GM18502 (cell line): ENCODE results near the gene CFAP97D2.
"Not testable (repeated sequence)": the region's sequence is repeated elsewhere in the genome, so short reads cannot be mapped to it uniquely, and the experiment has no call there.

Experiments used
- ATAC-seq: cut with Tn5 transposase; IDR thresholded peaks from one replicate; pipeline ENCODE4 v1.9.1; 2021; ENCODE audit warnings: mild to moderate bottlenecking; ENCODE audit not compliant: unreplicated experiment, poor library complexity

CFAP97D2 gene

GRCh38 chr13:114179087-114179658 is at the start of gene CFAP97D2:
Gene CFAP97D2 (plus strand): TSS chr13:114179257. CDS start chr13:114179331, 74 bp downstream.
- no peak for ATAC-seq

DNA sequence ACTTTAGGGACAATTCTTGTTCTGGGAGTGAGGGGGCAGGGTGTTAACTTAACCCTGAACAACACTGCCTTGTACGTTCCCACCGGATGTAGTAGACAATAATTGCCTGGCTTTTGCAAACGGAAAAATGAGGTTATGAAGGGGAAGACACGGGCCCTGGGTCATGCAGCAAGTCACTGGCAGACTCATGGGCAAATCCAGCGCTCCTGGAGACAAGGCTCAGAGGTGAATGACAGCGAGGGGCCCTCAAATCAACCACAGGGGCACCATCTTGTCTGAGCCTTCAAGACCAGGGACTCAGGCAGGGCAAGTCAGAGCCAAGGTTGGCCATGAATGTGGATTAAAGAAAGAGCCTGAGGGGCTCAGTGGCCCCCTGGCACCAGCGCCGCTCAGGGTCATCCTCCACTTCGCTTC is 49.4 kb upstream of the CFAP97D2 start:
- no peak for ATAC-seq

GRCh38 chr13:114130131-114130836 is 48.8 kb upstream of the CFAP97D2 start:
- ATAC-seq: no peak

DNA sequence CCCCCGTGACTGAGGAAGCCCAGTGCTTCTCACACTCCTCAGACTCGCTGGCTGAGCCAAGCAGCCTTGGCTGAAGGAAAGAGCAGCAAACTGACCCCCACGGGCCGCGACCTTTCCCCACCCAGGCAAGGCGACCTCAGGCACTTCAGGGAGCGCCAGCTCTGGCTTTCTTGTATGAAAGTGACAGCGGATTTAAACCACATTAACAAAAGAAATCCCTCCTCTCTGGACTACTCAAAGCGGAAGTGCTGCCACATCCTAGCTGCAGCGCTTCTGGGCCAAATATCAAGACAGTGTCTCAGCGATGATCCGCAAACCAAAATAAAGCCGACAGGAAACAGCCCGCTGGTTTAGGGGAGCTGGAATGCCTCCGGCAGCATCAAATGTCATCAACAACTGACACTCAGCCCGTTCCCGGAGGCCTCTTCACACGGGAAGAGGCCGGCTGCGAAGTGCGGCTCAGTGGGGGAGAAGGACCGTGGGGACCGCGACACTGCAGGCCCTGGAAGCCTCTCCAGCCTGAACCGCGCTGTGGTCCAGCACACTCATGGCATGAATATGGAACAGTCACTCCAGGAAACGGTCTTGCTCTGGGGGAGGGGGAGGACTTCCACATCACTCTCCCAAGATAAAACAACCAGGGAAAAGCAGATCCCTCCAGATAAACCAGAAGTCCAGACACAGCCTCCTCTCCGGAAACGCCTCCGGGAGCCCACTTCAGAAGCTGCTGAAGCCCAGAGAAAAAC is 48.0 kb upstream of the CFAP97D2 start:
- ATAC-seq: no peak

GRCh38 chr13:114131583-114132418 is 47.3 kb upstream of the CFAP97D2 start:
- peak; percentile 5 for ATAC-seq

DNA sequence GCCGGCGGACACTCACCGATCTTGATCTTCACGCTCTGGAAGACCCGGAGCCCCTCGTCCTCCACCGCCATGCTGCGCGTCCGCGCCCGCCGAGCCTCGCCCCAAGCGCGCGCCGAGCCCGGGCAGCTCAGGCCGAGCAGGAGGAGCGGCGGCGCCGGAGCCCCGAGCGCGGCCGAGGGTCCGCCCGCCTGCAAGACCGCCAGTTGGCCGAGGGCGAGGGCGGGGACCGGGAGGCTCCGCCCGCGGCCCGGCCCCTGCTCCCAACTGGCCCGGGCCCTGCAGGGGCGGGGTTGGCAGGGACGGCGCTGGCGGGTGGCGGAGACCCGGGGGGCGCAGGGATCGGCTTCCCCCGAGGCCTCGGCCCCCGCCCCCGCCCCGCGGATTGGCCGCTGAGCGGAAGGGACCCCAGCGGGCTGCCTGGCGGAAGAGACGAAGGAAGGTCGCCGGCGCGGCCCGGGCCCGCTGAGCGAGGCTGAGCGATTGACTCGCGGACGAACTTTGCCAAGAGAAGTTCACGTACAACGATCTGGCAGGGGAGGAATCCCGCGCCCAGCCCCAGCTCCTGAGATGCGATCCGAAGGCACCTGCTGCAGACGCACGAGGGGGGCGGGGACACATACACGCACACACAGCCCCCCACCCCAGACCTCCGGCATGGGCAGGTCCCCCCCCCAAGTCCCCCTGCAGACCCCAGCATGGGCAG is 46.5 kb upstream of the CFAP97D2 start, which contains the start of gene RASA3:
Gene RASA3 (minus strand): TSS at position 205 of the 703 bp plus-strand sequence. CDS start 134 bp downstream, at position 71.
- peak; percentile 67 for ATAC-seq

- ATAC-seq: not testable (repeated sequence)
Observed at GRCh38 chr13:114133126-114133525, 45.9 kb upstream of the CFAP97D2 start.

GRCh38 chr13:114133552-114133951 is 45.5 kb upstream of the CFAP97D2 start:
- not testable (repeated sequence) for ATAC-seq

DNA sequence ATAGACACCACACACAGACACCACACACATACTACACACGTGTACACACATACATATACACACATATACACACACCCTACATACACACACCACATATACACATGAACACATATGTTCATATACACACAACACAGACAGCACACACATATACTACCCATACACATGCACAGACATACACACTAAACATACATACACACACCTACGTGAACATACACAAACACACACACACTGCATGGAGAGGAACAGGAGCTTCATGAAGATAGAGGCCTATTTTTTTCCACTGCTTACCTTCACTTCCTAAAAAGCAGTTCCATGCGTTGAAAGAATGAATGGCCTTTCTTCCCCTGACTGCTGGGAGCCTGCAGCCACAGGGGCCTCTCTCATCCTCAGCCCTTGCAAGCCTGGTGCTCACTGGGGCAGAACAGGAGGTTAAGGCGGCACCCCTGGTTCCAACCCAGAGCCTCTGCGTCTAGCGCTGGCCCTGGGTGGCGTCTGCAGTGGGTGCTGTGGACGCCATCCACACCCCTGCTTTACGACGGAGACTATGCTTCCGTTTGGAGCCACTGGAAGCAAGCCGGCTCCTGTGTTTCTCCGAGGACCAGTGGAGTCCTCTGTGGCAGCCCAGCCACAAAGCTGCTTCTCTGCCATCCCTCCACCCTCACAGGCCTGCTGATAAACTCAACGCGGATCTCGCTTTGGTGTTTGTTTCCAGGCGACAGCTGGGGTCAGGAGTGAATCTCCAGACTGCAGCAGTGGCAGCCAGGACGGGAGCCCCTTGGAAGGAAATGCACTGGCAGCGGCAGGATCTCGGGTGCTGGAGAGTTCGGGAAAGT is 44.7 kb upstream of the CFAP97D2 start:
- ATAC-seq: no peak

- ATAC-seq: no peak
Observed at GRCh38 chr13:114134944-114135610, 44.0 kb upstream of the CFAP97D2 start.

- no peak for ATAC-seq
Observed at GRCh38 chr13:114135731-114136171, 43.3 kb upstream of the CFAP97D2 start.

DNA sequence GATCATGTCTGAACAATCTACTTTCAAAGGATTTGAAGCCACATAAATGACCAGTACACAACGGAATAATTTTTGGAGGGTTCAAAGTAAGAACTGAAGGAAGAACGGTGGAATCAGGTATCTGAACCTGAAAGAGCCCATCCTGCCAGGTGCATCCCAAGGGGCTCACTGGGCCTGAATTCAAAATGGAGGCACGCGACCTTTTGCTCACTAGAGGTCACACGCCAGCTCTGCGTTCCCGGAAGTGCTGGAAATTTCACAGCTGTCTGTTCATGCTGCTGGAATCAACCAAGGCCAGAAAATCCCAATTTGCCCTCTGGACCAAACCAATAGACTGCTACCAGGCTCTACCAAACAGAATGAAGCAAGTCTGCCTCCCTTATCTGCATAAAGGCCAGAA is 42.5 kb upstream of the CFAP97D2 start:
- ATAC-seq: no peak

GRCh38 chr13:114140131-114140905 is 38.7 kb upstream of the CFAP97D2 start:
- ATAC-seq: no peak

DNA sequence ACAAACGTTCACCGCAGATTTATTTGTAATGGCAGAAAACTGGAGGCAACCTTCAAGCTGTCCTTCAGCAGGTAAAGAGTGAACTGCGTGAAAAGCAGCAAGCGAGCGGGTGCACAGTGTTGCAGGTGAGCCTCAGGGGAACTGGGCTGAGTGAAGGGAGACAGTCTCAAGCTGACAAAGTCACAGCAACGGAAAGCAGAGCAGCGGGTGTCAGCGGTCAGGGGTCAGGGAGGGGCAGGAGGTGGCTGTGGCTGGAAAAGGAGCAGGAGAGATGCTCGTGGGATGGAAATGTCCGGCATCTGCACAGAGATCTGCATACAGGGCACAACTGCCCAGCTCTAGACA is 38.2 kb upstream of the CFAP97D2 start:
- ATAC-seq: no peak

- ATAC-seq: no peak
Observed at GRCh38 chr13:114141261-114141996, 37.6 kb upstream of the CFAP97D2 start.

DNA sequence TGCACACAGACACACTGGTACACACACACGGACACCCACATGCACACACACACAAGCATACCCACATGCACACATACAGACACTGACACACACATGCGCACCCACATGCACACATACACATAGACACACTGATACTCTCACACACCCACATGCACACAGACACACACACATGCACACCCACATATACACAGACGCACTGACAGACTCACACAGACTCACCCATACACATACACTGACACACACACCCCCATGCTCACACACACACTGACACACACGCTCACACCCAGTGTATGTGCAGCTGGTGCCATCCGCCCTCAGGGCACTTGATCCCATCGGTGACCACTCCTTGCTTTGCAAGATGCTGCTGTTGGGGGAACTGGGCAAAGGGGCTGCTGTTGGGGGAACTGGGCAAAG is 36.9 kb upstream of the CFAP97D2 start:
- no peak for ATAC-seq
